HG03095 (cell line): Measurements from ENCODE around the gene CNKSR3.

Experiments used
- ATAC-seq: cut with Tn5 transposase; IDR thresholded peaks from one replicate; pipeline ENCODE4 v1.9.1; 2021; ENCODE audit warnings: moderate library complexity; ENCODE audit not compliant: unreplicated experiment

CNKSR3 gene

GRCh38 chr6:154504102-154504501 lies 6.4 kb downstream of the CNKSR3 start:
- ATAC-seq = no peak

GRCh38 chr6:154503658-154504057 lies 6.8 kb downstream of the CNKSR3 start:
- no peak for ATAC-seq

- ATAC-seq = no peak
Observed at GRCh38 chr6:154502553-154502952, 7.9 kb downstream of the CNKSR3 start.

- ATAC-seq = no peak
Observed at GRCh38 chr6:154501578-154501868, 9.0 kb downstream of the CNKSR3 start.

GRCh38 chr6:154500769-154501577 lies 9.5 kb downstream of the CNKSR3 start:
- ATAC-seq = no peak

- no peak for ATAC-seq
Observed at GRCh38 chr6:154499855-154500589, 10.5 kb downstream of the CNKSR3 start.

- ATAC-seq = no peak
Observed at GRCh38 chr6:154498340-154498934, 12.0 kb downstream of the CNKSR3 start.

- ATAC-seq = no peak
Observed at GRCh38 chr6:154496793-154497517, 13.5 kb downstream of the CNKSR3 start.

GRCh38 chr6:154496186-154496585 lies 14.3 kb downstream of the CNKSR3 start:
- no peak for ATAC-seq

GRCh38 chr6:154494592-154495311 lies 15.7 kb downstream of the CNKSR3 start:
- no peak for ATAC-seq

- ATAC-seq = no peak
Observed at GRCh38 chr6:154491567-154492470, 18.7 kb downstream of the CNKSR3 start.

GRCh38 chr6:154489822-154490221 lies 20.7 kb downstream of the CNKSR3 start:
- ATAC-seq = no peak

- no peak for ATAC-seq
Observed at GRCh38 chr6:154488802-154489437, 21.6 kb downstream of the CNKSR3 start.

GRCh38 chr6:154488248-154488593 lies 22.3 kb downstream of the CNKSR3 start:
- ATAC-seq = no peak

GRCh38 chr6:154487367-154488247 lies 22.9 kb downstream of the CNKSR3 start:
- ATAC-seq = no peak

GRCh38 chr6:154485815-154486214 lies 24.7 kb downstream of the CNKSR3 start:
- no peak for ATAC-seq

- no peak for ATAC-seq
Observed at GRCh38 chr6:154484942-154485341, 25.5 kb downstream of the CNKSR3 start.

- ATAC-seq = no peak
Observed at GRCh38 chr6:154482858-154483257, 27.6 kb downstream of the CNKSR3 start.
